BJ (cell line): ENCODE measurements around the gene CFAP92. TPM values are rescaled to one million over a fixed set of nuclear protein-coding genes. Genes with fewer than 3 reads are reported as not detected.

Experiments
- CTCF ChIA-PET: fragments of 350-600 bp; formaldehyde crosslinking; extraction: SDS; loops from one replicate; lab custom pipeline; 2021; ENCODE audit warnings: antibody characterized with exemption, inconsistent platforms; lab: Yijun Ruan, JAX
- POLR2A ChIA-PET: fragments of 300-600 bp; sonication (Branson Sonifier 250); formaldehyde crosslinking; extraction: SDS; loops from one replicate; lab custom pipeline; 2021; ENCODE audit warnings: antibody characterized with exemption; lab: Charles Lee
- DNase-seq: peaks from one replicate; pipeline ENCODE4 v3.0.0-alpha.2; 2011; ENCODE audit warnings: low read depth
- H3K27me3 ChIP-seq: 2 replicates; pipeline ENCODE4 v1.6.0; 2011; ENCODE audit warnings: low read length; ENCODE audit not compliant: control insufficient read depth, insufficient read depth
- H3K36me3 ChIP-seq: 2 replicates; pipeline ENCODE4 v1.5.1; 2011; ENCODE audit warnings: low read length; ENCODE audit not compliant: control insufficient read depth, insufficient read depth
- H3K4me3 ChIP-seq: 2 replicates; pipeline ENCODE4 v1.5.1; 2011; ENCODE audit warnings: low read depth, mild to moderate bottlenecking, control low read depth, low read length
- polyA plus RNA-seq: library from polyadenylated mRNA; depleted of rRNA; stranded (reverse); fragments of >200 nt; gene quantifications from 2 replicates; pipeline ENCODE4 v1.2.3, GENCODE V29; 2011
- TF ChIP-seq, protein P1 (sequence below): IDR thresholded peaks from 2 replicates; pipeline ENCODE4 v1.5.1; 2011; ENCODE audit warnings: low read depth, mild to moderate bottlenecking, control low read depth, inconsistent platforms, low read length, moderate library complexity; ENCODE audit not compliant: insufficient read depth

CFAP92 gene
- polyA plus RNA-seq, 1 experiment = not detected

DNA sequence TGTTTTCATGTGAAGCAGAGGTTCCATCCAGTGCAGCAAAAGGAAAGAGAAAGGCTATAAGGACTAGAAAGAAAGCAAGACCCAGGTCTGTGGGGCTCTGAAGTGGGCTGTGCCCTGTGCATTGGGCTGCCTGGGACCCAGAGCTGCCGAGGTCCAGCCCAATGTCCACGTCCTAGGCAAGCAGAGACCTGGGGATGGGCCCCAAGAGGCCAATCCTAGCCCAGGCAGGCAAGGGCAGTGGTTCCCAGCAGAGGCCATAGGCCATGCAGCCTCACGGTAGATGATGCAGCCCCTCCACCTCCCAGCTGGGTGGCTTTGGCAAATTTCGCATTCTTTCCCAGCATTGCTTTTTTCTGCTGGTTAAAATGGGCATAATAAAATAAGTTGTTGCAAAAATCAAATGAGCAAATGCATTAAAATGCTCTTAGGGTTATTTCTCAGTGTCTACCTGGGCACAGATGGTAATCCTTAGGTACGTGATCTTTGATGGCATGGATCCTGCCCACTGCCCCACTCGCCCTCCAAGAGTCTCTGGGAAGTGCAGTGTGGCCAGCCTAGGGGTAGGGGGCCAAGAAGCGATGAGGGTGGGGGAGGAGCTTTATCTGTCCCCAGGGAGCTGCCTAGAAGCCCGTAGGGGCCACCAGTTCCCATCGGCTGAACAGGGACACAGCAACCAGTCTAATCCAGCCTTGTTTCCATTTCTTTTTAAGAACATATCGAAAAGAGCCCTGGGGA is 44.4 kb upstream of the CFAP92 start:
- CTCF ChIA-PET = interaction anchor here (0.6 to 2.2 kb wide), 3 partner anchors 11 to 205 kb away, joined by 3 to 14 read pairs (median 4); no protein-coding TSS in a partner anchor
- POLR2A ChIA-PET = no interaction called here
- DNase-seq = no peak
- peaks cover 23% of the 10 kb centered on the region for H3K27me3 ChIP-seq
- TF ChIP-seq, protein P1, sequence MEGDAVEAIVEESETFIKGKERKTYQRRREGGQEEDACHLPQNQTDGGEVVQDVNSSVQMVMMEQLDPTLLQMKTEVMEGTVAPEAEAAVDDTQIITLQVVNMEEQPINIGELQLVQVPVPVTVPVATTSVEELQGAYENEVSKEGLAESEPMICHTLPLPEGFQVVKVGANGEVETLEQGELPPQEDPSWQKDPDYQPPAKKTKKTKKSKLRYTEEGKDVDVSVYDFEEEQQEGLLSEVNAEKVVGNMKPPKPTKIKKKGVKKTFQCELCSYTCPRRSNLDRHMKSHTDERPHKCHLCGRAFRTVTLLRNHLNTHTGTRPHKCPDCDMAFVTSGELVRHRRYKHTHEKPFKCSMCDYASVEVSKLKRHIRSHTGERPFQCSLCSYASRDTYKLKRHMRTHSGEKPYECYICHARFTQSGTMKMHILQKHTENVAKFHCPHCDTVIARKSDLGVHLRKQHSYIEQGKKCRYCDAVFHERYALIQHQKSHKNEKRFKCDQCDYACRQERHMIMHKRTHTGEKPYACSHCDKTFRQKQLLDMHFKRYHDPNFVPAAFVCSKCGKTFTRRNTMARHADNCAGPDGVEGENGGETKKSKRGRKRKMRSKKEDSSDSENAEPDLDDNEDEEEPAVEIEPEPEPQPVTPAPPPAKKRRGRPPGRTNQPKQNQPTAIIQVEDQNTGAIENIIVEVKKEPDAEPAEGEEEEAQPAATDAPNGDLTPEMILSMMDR = no peak
- H3K4me3 ChIP-seq = no peak overlapping the region
- no peaks in the 10 kb centered on the region for H3K36me3 ChIP-seq

DNA sequence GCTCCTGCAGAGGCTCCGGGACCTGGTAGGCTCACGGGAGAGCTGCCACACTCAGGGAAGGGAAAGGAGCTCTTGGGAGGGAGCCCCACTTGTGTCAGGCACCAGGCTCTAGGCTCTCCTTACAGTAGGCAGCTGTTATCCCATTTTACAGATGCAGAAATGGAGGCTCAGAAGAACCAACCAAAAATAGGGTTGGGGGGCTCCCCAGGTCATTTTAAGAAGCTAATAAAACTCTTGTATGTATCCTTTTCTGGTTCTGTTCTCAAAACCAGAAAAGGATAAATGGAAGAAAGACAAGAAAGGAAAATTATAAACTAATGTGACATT is 43.2 kb upstream of the CFAP92 start:
- POLR2A ChIA-PET = no interaction called here
- Histone ChIP-seq H3K4me3 (no peak overlapping the region), H3K27me3 (peaks cover 22% of the 10 kb centered on the region), H3K36me3 (no peaks in the 10 kb centered on the region)
- TF ChIP-seq, protein P1 = no peak
- no peak for DNase-seq
- CTCF ChIA-PET = interaction anchor here (1.3 to 2.1 kb wide), 3 partner anchors 9 to 16 kb away, joined by 3 to 4 read pairs (median 4); no protein-coding TSS in a partner anchor

DNA sequence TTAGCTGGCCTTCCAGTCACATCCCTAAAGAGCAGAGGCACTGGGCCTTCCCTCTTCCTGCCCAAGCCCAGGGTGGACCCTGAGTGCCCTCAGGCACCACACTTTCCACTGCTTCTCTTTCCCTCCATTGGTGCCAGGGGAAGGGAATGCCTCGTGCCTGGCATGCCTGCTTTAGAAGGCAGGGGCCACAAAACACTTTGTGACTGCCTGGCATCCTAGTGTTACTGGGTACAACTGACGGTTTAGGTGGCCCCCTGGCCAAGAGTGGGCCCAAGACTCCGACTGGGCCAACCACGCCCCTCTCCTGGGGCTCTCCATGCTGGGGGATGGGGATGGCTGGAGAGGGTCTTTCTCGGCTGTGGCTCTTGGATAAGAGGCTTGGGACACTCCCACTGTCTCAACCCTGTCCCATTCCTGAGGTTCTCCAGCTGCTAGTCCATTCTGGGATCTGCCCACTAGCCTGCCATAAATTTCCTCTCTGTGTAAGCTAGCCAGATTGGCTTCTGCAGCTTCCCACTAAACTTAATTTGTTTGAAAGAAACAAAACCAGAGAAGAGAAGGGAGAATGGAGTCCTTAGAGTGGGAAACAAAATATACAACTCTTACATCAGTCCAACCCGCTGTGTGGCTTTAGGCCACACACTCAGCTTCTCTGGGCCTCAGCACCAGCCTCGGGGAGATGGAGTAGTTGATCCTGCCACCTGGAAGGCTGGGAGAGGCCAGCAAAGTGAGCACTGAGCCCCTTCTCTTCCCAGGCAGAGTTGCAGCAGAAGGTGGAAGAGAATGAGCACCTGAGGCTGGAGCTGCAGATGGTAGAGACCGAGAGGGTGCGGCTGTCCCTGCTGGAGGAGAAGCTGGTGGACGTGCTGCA is 42.6 kb upstream of the CFAP92 start:
- peaks cover 18% of the 10 kb centered on the region for H3K27me3 ChIP-seq
- no peak for DNase-seq
- ChIA-PET CTCF (interaction anchor here (1.3 to 2.1 kb wide), 3 partner anchors 9 to 17 kb away, joined by 3 to 4 read pairs (median 4); no protein-coding TSS in a partner anchor), POLR2A (no interaction called here)
- TF ChIP-seq, protein P1 = no peak
- no peaks in the 10 kb centered on the region for H3K36me3 ChIP-seq
- no peak overlapping the region for H3K4me3 ChIP-seq

DNA sequence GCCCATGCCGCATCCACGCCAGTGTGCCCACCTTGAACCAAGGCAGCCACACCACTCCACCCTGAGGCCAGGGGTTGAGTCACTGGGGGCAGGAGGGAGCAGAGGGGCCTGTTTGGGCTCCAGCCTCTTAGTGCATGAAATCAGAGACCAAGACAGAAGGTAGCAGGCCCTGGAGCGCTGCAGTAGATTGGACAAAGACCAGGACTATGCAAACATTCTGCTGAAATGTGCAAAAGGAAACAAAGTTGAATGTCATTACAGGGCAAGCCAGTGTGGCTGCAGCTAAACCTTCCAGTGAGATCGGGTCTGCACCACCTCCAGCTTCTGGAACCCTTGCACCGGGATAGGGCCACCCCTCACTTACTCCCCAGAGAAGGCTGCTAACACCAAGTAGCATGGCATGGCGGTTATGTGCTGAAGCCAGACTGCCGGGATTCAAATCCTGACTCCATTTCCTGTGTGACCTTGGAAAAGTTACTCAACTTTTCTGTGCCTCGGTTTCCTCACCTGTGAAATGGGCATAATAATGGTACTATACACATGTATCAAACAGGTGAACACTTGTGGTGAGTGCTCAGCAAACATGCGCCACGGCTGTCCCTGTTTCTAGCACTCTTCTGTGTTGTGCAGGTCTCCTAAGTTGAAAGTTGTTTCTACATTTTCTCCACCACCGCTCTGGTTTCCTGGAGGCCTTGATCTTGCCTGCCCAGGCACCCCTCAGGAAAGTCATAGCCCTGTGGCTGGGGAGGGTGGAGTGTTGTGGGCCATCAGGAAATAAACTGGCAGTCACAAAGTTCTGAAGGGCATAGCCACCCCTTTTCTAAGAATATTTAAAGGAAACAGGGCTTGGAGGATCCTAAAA is 41.7 kb upstream of the CFAP92 start:
- Histone ChIP-seq H3K36me3 (no peaks in the 10 kb centered on the region), H3K4me3 (no peak overlapping the region), H3K27me3 (peaks cover 17% of the 10 kb centered on the region)
- ChIA-PET CTCF (interaction anchor here (1.3 to 2.1 kb wide), 4 partner anchors 11 to 30 kb away, joined by 3 to 7 read pairs (median 4); no protein-coding TSS in a partner anchor), POLR2A (no interaction called here)
- TF ChIP-seq, protein P1 = no peak
- DNase-seq = no peak
